PC-9 (cell line): ENCODE results near the gene ROR2. TPM values are rescaled to one million over a fixed set of nuclear protein-coding genes. Genes with fewer than 3 reads are reported as not detected.

ENCODE experiments used
- BruUV-seq: library from RNA; stranded (reverse); fragments of 400-500 nt; replicated peaks from 2 replicates; lab custom pipeline; 2021; lab: Mats Ljungman, UMichigan
- CTCF ChIA-PET: fragments of 300-600 bp; sonication (Branson Sonifier 250); formaldehyde crosslinking; loops from one replicate; lab custom pipeline; 2022; ENCODE audit warnings: antibody characterized with exemption; lab: Charles Lee
- POLR2A ChIA-PET: fragments of 300-600 bp; sonication (Branson Sonifier 250); formaldehyde crosslinking; loops from one replicate; lab custom pipeline; 2022; ENCODE audit warnings: antibody characterized with exemption; ENCODE audit not compliant: unreplicated experiment; lab: Charles Lee
- DNase-seq, 2 experiments: peaks; one replicate each; pipeline versions ENCODE4 v3.0.0 to v3.0.0-alpha.2; 2015 to 2022; ENCODE audit warnings: mixed read lengths in 1 of 2
- H2AFZ ChIP-seq: fragments of 200-600 bp; sonication (generic); 2 replicates; pipeline ENCODE4 v1.8.1; 2017; ENCODE audit warnings: antibody characterized with exemption
- H3F3A ChIP-seq: fragments of 200-600 bp; sonication (generic); 2 replicates; pipeline ENCODE4 v1.8.1; 2017; ENCODE audit warnings: antibody characterized with exemption, mild to moderate bottlenecking, low read depth; ENCODE audit not compliant: insufficient read depth
- H3K27ac ChIP-seq: fragments of 200-600 bp; sonication (generic); 2 replicates; pipeline ENCODE4 v1.6.1; 2016; ENCODE audit warnings: mixed run types
- H3K27me3 ChIP-seq: fragments of 200-600 bp; sonication (generic); 2 replicates; pipeline ENCODE4 v1.6.1; 2016; ENCODE audit warnings: low read depth, mixed run types; ENCODE audit not compliant: insufficient read depth
- H3K36me3 ChIP-seq: fragments of 200-600 bp; sonication (generic); 2 replicates; pipeline ENCODE4 v1.6.1; 2016; ENCODE audit warnings: low read depth, mixed run types
- H3K4me1 ChIP-seq: fragments of 200-600 bp; sonication (generic); replicated peaks from 2 replicates; pipeline ENCODE4 v1.6.1; 2016; ENCODE audit warnings: mixed run types; ENCODE audit not compliant: insufficient read depth
- H3K4me2 ChIP-seq: fragments of 200-600 bp; sonication (generic); 2 replicates; pipeline ENCODE4 v1.6.1; 2017; ENCODE audit warnings: mixed run types
- H3K4me3 ChIP-seq: fragments of 200-600 bp; sonication (generic); 2 replicates; pipeline ENCODE4 v1.6.1; 2016; ENCODE audit warnings: mixed run types
- H3K79me2 ChIP-seq: fragments of 200-600 bp; sonication (generic); 2 replicates; pipeline ENCODE4 v1.6.1; 2017; ENCODE audit warnings: low read depth, mixed run types
- H3K9me2 ChIP-seq: fragments of 200-600 bp; sonication (generic); 2 replicates; pipeline ENCODE4 v1.8.1; 2017; ENCODE audit warnings: mild to moderate bottlenecking; ENCODE audit not compliant: insufficient read depth
- H3K9me3 ChIP-seq: fragments of 200-600 bp; sonication (generic); 2 replicates; pipeline ENCODE4 v1.8.1; 2016; ENCODE audit warnings: low read depth; ENCODE audit not compliant: insufficient read depth
- H4K20me1 ChIP-seq: fragments of 200-600 bp; sonication (generic); 2 replicates; pipeline ENCODE4 v1.8.1; 2017; ENCODE audit not compliant: insufficient read depth
- CTCF ChIP-seq: fragments of 200-600 bp; sonication (generic); conservative IDR thresholded peaks from 2 replicates; pipeline ENCODE4 v1.6.1; 2017; ENCODE audit warnings: mixed run types, antibody characterized with exemption, mild to moderate bottlenecking, moderate library complexity
- EZH2 ChIP-seq: fragments of 200-600 bp; sonication (generic); IDR thresholded peaks from 2 replicates; pipeline ENCODE4 v1.8.0; 2017; ENCODE audit warnings: antibody characterized with exemption, low read depth
- intact Hi-C: fragments of 100-400 bp; cut with micrococcal nuclease; formaldehyde crosslinking; loops from one replicate; pipeline ENCODE4 v1.10.0; 2022; ENCODE audit not compliant: unreplicated experiment
- total RNA-seq: library from RNA; stranded (reverse); gene quantifications from 2 replicates; pipeline ENCODE4 v1.2.3, GENCODE V29; 2021

ROR2 gene
- total RNA-seq, 1 experiment from 2014 or later, result not detected

- CTCF ChIA-PET, result no interaction called here
These were observed 56.0 kb downstream of the ROR2 start for GRCh38 chr9:91894023-91894422.

DNA sequence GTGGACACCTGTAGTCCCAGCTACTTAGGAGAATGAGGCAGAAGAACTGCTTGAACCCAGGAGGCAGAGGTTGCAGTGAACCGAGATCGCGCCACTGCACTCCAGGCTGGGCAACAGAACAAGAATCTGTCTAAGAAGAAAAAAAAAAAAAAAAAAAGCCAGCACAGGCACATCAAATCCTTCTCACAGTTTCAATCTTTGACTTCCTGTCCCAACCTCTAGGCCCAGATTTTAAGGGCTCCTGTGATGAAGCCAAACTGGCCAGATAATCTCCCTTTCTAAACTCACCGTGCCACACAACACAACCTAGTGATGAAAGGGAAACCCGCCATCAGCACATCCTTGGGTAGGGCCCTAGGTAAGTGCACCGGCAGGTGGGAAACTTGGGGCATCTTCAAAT, 58.1 kb downstream of the ROR2 start:
- BruUV-seq, result no TSS peak
- no peaks in the 10 kb centered on the region for H3K36me3 ChIP-seq
- POLR2A ChIA-PET, result no interaction called here
- H3K4me1 ChIP-seq, result no peaks in the 10 kb centered on the region
- H3K27me3 ChIP-seq, result peaks cover 95% of the 10 kb centered on the region
- no peaks in the 10 kb centered on the region for H3K79me2 ChIP-seq
- no peak overlapping the region for H2AFZ ChIP-seq
- no peaks in the 10 kb centered on the region for H3K9me3 ChIP-seq
- H3K4me3 ChIP-seq, result no peak overlapping the region
- CTCF ChIA-PET, result no interaction called here
- 0 out of 2 replicates have a peak, but pooled peaks cover 2% of the 10 kb centered on the region for H4K20me1 ChIP-seq
- no peak for DNase-seq
- no peaks in the 10 kb centered on the region for H3K9me2 ChIP-seq
- intact Hi-C loops, result no loop called here
- no peak overlapping the region for H3K4me2 ChIP-seq
- H3K27ac ChIP-seq, result no peak overlapping the region
- no peaks in the 10 kb centered on the region for H3F3A ChIP-seq
- TF ChIP-seq EZH2, result no peak
- no peak for TF ChIP-seq CTCF

More at GRCh38 chr9:91894023-91894422, 56.0 kb downstream of the ROR2 start:
- Histone ChIP-seq H3K79me2 (no peaks in the 10 kb centered on the region), H3K9me3 (no peaks in the 10 kb centered on the region), H4K20me1 (0 out of 2 replicates have a peak, but pooled peaks cover 2% of the 10 kb centered on the region), H3K9me2 (no peaks in the 10 kb centered on the region), H3K4me1 (no peaks in the 10 kb centered on the region), H3K4me3 (no peak overlapping the region), H2AFZ (no peak overlapping the region), H3F3A (no peaks in the 10 kb centered on the region), H3K4me2 (no peak overlapping the region), H3K27ac (no peak overlapping the region), H3K27me3 (peaks cover 94% of the 10 kb centered on the region), H3K36me3 (no peaks in the 10 kb centered on the region)
- POLR2A ChIA-PET, result no interaction called here
- no TSS peak for BruUV-seq
- no peak for DNase-seq
- intact Hi-C loops, result no loop called here
- TF ChIP-seq CTCF (no peak), EZH2 (no peak)

- no peaks in the 10 kb centered on the region for H3F3A ChIP-seq
- H3K4me3 ChIP-seq, result no peak overlapping the region
- peaks cover 93% of the 10 kb centered on the region for H3K27me3 ChIP-seq
- no peaks in the 10 kb centered on the region for H3K9me2 ChIP-seq
- TF ChIP-seq CTCF (no peak), EZH2 (no peak)
- CTCF ChIA-PET, result interaction anchor here (0.7 kb wide), 1 partner anchor 104 kb away, joined by 7 read pairs; no protein-coding TSS in a partner anchor
- intact Hi-C loops, result no loop called here
- no peaks in the 10 kb centered on the region for H3K36me3 ChIP-seq
- H3K4me2 ChIP-seq, result no peak overlapping the region
- H3K4me1 ChIP-seq, result no peaks in the 10 kb centered on the region
- BruUV-seq, result no TSS peak
- H4K20me1 ChIP-seq, result 0 out of 2 replicates have a peak, but pooled peaks cover 2% of the 10 kb centered on the region
- H2AFZ ChIP-seq, result no peak overlapping the region
- no peak for DNase-seq
- POLR2A ChIA-PET, result no interaction called here
- H3K27ac ChIP-seq, result no peak overlapping the region
- H3K79me2 ChIP-seq, result no peaks in the 10 kb centered on the region
- H3K9me3 ChIP-seq, result no peaks in the 10 kb centered on the region
These were observed 59.4 kb downstream of the ROR2 start for GRCh38 chr9:91890662-91891061.
